Stimulated activated CD8-positive, alpha-beta memory T cell treated with anti-CD3 and anti-CD28 coated beads, Interleukin-4, amount 100 ng/mL, for 4 hours (primary cell): Measurements from ENCODE around the gene RAB11FIP3.
A peak's percentile ranks its signal among the peaks of the same experiment; 100 is the strongest.
"Not testable (repeated sequence)": the region's sequence is repeated elsewhere in the genome, so short reads cannot be mapped to it uniquely, and the experiment has no call there.

Experiments used
- DNase-seq, 2 donors: peaks; one replicate each; pipeline ENCODE4 v3.0.0-alpha.2; 2020; ENCODE audit warnings: low read depth in 2 of 2, low spot score in 1 of 2

RAB11FIP3 gene

GRCh38 chr16:425082-425718, at the start of gene RAB11FIP3:
Gene RAB11FIP3, plus strand, starts transcription at chr16:425649. Its CDS starts 358 bp downstream, at chr16:426007.
- DNase-seq, result peak; percentile 61 to 72

- DNase-seq, result no peak
Observed at GRCh38 chr16:375927-376816, 49.3 kb upstream of the RAB11FIP3 start.

- DNase-seq, result no peak
Observed at GRCh38 chr16:376817-377418, 48.5 kb upstream of the RAB11FIP3 start.

- DNase-seq, result no peak
Observed at GRCh38 chr16:377419-377951, 48.0 kb upstream of the RAB11FIP3 start.

GRCh38 chr16:378113-378820, 47.2 kb upstream of the RAB11FIP3 start:
- DNase-seq, result not testable (repeated sequence)

- no peak for DNase-seq
Observed at GRCh38 chr16:378821-379182, 46.6 kb upstream of the RAB11FIP3 start.

- no peak for DNase-seq
Observed at GRCh38 chr16:379183-379960, 46.1 kb upstream of the RAB11FIP3 start.

- DNase-seq, result no peak
Observed at GRCh38 chr16:379961-380761, 45.3 kb upstream of the RAB11FIP3 start.

- no peak for DNase-seq
Observed at GRCh38 chr16:380762-381011, 44.8 kb upstream of the RAB11FIP3 start.

- DNase-seq, result no peak
Observed at GRCh38 chr16:381012-381788, 44.2 kb upstream of the RAB11FIP3 start.

- peak in 1 of 2 donors; percentile 31 for DNase-seq
Observed at GRCh38 chr16:381789-382717, 43.4 kb upstream of the RAB11FIP3 start, which contains the start of gene PGAP6. Gene PGAP6, minus strand, starts transcription at chr16:381978. Its CDS starts 157 bp downstream, at chr16:381821.

- DNase-seq, result no peak
Observed at GRCh38 chr16:383326-384051, 42.0 kb upstream of the RAB11FIP3 start.

GRCh38 chr16:386641-387156, 38.8 kb upstream of the RAB11FIP3 start:
- DNase-seq, result no peak

- not testable (repeated sequence) for DNase-seq
Observed at GRCh38 chr16:387761-388666, 37.4 kb upstream of the RAB11FIP3 start.

- DNase-seq, result no peak
Observed at GRCh38 chr16:389352-389751, 36.1 kb upstream of the RAB11FIP3 start.

GRCh38 chr16:391885-392335, 33.5 kb upstream of the RAB11FIP3 start:
- peak; percentile 51 to 76 for DNase-seq
